Stimulated activated naive CD4-positive, alpha-beta T cell treated with Interleukin-2 at 50 U/mL for 16 hours (primary cell): ENCODE data around the gene PROK2.

Source experiments
- DNase-seq: peaks from one replicate; lab custom pipeline; 2025; lab: John Stamatoyannopoulos, UW

The PROK2 gene

GRCh38 chr3:71784914-71785531 is at the start of gene PROK2:
Gene PROK2 (minus strand): TSS chr3:71785148. CDS start chr3:71785052, 96 bp downstream.
- DNase-seq: peak; percentile 28

GRCh38 chr3:71831599-71831998 is 46.7 kb upstream of the PROK2 start:
- no peak for DNase-seq

GRCh38 chr3:71825551-71826283 is 40.8 kb upstream of the PROK2 start:
- no peak for DNase-seq

GRCh38 chr3:71821116-71821515 is 36.2 kb upstream of the PROK2 start:
- DNase-seq: no peak

GRCh38 chr3:71817262-71817661 is 32.3 kb upstream of the PROK2 start:
- no peak for DNase-seq

- no peak for DNase-seq
Measured at GRCh38 chr3:71816767-71817156, 31.8 kb upstream of the PROK2 start.

GRCh38 chr3:71815340-71816067 is 30.6 kb upstream of the PROK2 start:
- no peak for DNase-seq

- DNase-seq: no peak
Measured at GRCh38 chr3:71813704-71814103, 28.8 kb upstream of the PROK2 start.

GRCh38 chr3:71813073-71813472 is 28.1 kb upstream of the PROK2 start:
- DNase-seq: no peak

- DNase-seq: no peak
Measured at GRCh38 chr3:71810056-71810455, 25.1 kb upstream of the PROK2 start.

GRCh38 chr3:71809321-71810026 is 24.5 kb upstream of the PROK2 start:
- no peak for DNase-seq

- DNase-seq: no peak
Measured at GRCh38 chr3:71806736-71807135, 21.8 kb upstream of the PROK2 start.

- DNase-seq: no peak
Measured at GRCh38 chr3:71805691-71806090, 20.7 kb upstream of the PROK2 start.

- DNase-seq: no peak
Measured at GRCh38 chr3:71805199-71805598, 20.3 kb upstream of the PROK2 start.

GRCh38 chr3:71803248-71803647 is 18.3 kb upstream of the PROK2 start:
- no peak for DNase-seq

GRCh38 chr3:71801986-71802385 is 17.0 kb upstream of the PROK2 start:
- DNase-seq: no peak

GRCh38 chr3:71800023-71800422 is 15.1 kb upstream of the PROK2 start:
- DNase-seq: no peak

- no peak for DNase-seq
Measured at GRCh38 chr3:71797455-71797854, 12.5 kb upstream of the PROK2 start.

- DNase-seq: no peak
Measured at GRCh38 chr3:71796290-71796689, 11.3 kb upstream of the PROK2 start.

- no peak for DNase-seq
Measured at GRCh38 chr3:71791634-71792033, 6.7 kb upstream of the PROK2 start.

GRCh38 chr3:71789922-71790321 is 5.0 kb upstream of the PROK2 start:
- DNase-seq: no peak

- no peak for DNase-seq
Measured at GRCh38 chr3:71787851-71788405, 3.0 kb upstream of the PROK2 start.
